GM18511 (cell line): ENCODE measurements around the gene OLFML2A.

Experiments
- ATAC-seq: cut with Tn5 transposase; IDR thresholded peaks from one replicate; pipeline ENCODE4 v1.9.1; 2021; ENCODE audit warnings: mild to moderate bottlenecking, moderate library complexity; ENCODE audit not compliant: unreplicated experiment

The OLFML2A gene

GRCh38 chr9:124774129-124774978, 2.6 kb upstream of the OLFML2A start:
- peak; percentile 32 for ATAC-seq

GRCh38 chr9:124776618-124776953, 347 bp upstream of the OLFML2A start:
- ATAC-seq, result no peak

- ATAC-seq, result no peak
These were observed 1.8 kb downstream of the OLFML2A start for GRCh38 chr9:124778575-124779367.

- no peak for ATAC-seq
These were observed 2.6 kb downstream of the OLFML2A start for GRCh38 chr9:124779368-124780059.

GRCh38 chr9:124780060-124780756, 3.3 kb downstream of the OLFML2A start:
- ATAC-seq, result no peak

GRCh38 chr9:124780757-124781151, 3.8 kb downstream of the OLFML2A start:
- ATAC-seq, result no peak

GRCh38 chr9:124781967-124782660, 5.2 kb downstream of the OLFML2A start:
- ATAC-seq, result no peak

GRCh38 chr9:124782661-124783574, 6.0 kb downstream of the OLFML2A start:
- no peak for ATAC-seq

GRCh38 chr9:124783830-124784229, 6.9 kb downstream of the OLFML2A start:
- ATAC-seq, result no peak

- no peak for ATAC-seq
These were observed 7.6 kb downstream of the OLFML2A start for GRCh38 chr9:124784509-124784908.

- ATAC-seq, result no peak
These were observed 10.1 kb downstream of the OLFML2A start for GRCh38 chr9:124786881-124787573.

- ATAC-seq, result no peak
These were observed 11.7 kb downstream of the OLFML2A start for GRCh38 chr9:124788542-124789217.

- ATAC-seq, result no peak
These were observed 12.6 kb downstream of the OLFML2A start for GRCh38 chr9:124789531-124789930.

- no peak for ATAC-seq
These were observed 13.4 kb downstream of the OLFML2A start for GRCh38 chr9:124790301-124790700.

- no peak for ATAC-seq
These were observed 14.0 kb downstream of the OLFML2A start for GRCh38 chr9:124790801-124791505.

GRCh38 chr9:124792257-124793014, 15.5 kb downstream of the OLFML2A start:
- no peak for ATAC-seq

- ATAC-seq, result no peak
These were observed 16.1 kb downstream of the OLFML2A start for GRCh38 chr9:124793015-124793541.
